Right lobe of liver (tissue), 6 donors: Measurements from ENCODE around the gene CDH4. TPM values are rescaled to one million over a fixed set of nuclear protein-coding genes. Genes with fewer than 3 reads are reported as not detected.

ENCODE experiments used
- ATAC-seq, 4 donors: fragments of 200-7000 bp; cut with Tn5 transposase; one replicate each; pipeline ENCODE4 v1.9.1; 2020; ENCODE audit warnings: mild to moderate bottlenecking in 4 of 4, moderate library complexity in 4 of 4
- DNase-seq, 3 donors: peaks; one replicate each; pipeline ENCODE4 v3.0.0-alpha.2; 2020
- H3K27ac ChIP-seq, 3 donors: fragments of 200-600 bp; one replicate each; pipeline ENCODE4 v1.8.0; 2022
- H3K27me3 ChIP-seq, 2 donors: fragments of 200-600 bp; one replicate each; pipeline ENCODE4 v1.8.0; 2022
- H3K36me3 ChIP-seq, 4 donors: fragments of 200-600 bp; sonication (generic) in 1 of 4; one replicate each; pipeline versions ENCODE4 v1.5.1 to v1.8.0; 2017 to 2022; ENCODE audit warnings: control low read depth in 1 of 4
- H3K4me1 ChIP-seq, 4 donors: fragments of 200-600 bp; sonication (generic) in 1 of 4; one replicate each; pipeline versions ENCODE4 v1.5.1 to v1.8.0; 2017 to 2022; ENCODE audit warnings: control low read depth in 1 of 4
- H3K4me3 ChIP-seq, 3 donors: fragments of 200-600 bp; one replicate each; pipeline ENCODE4 v1.8.0; 2022
- H3K9me3 ChIP-seq, 4 donors: fragments of 200-600 bp; sonication (generic) in 1 of 4; one replicate each; pipeline versions ENCODE4 v1.5.1 to v1.8.0; 2017 to 2022; ENCODE audit warnings: control low read depth in 1 of 4
- CTCF ChIP-seq, 4 donors: fragments of 200-600 bp in 3 of 4; fragments of 450-650 bp in 1 of 4; IDR thresholded peaks; one replicate each; pipeline versions ENCODE4 v1.5.1 to v1.8.0; 2016 to 2022; ENCODE audit warnings: antibody characterized with exemption in 4 of 4, mild to moderate bottlenecking in 2 of 4
- POLR2A ChIP-seq: fragments of 450-650 bp; IDR thresholded peaks from one replicate; pipeline ENCODE4 v1.6.1; 2017; ENCODE audit warnings: antibody characterized with exemption, mild to moderate bottlenecking
- WGBS: methylation state at CpG from one replicate; pipeline ENCODE4 v1.1.6; 2018; ENCODE audit warnings: low coverage, low lambda C conversion rate; ENCODE audit not compliant: insufficient coverage; ENCODE audit errors: missing lambda C conversion rate; 5-methylcytosine and 5-hydroxymethylcytosine counted together
- intact Hi-C, 2 donors: fragments of 100-400 bp; cut with DNase I; formaldehyde crosslinking; loops; one replicate each; pipeline versions ENCODE4 v1.11.2 to v1.14.1; 2022
- total RNA-seq, 6 experiments: library from RNA; depleted of rRNA in 2 of 6; stranded (reverse); fragments of >200 nt in 2 of 6; fragmentation: NEBNext Ultra II Directional in 3 of 6; extraction: Animal tissue kit (Norgen Biotek cat#: 25700) in 3 of 6; gene quantifications; one replicate each; pipeline versions ENCODE4 v1.1.0 to v1.2.4, GENCODE V29; 2016 to 2023
- donor health status: DM: no; HTN: yes; CAD: no.
- donor health status: DM: no; HTN: no; CAD: no.
- donor health status: DM: no; HTN: no; CAD: no.
- donor health status: DM: no; HTN: yes; CAD: no.
- donor health status: DM: no; HTN: yes; CAD: no.

CDH4 gene
- total RNA-seq, 6 experiments from 2014 or later = 0.02 to 0.14 (median 0.09) TPM; not detected in 3

GRCh38 chr20:61797971-61798411, 545.9 kb downstream of the CDH4 start:
- no peak for TF ChIP-seq CTCF (IDR thresholded peaks at IDR 0.05)
- no peak for TF ChIP-seq POLR2A
- H3K9me3 ChIP-seq = no peaks in the 10 kb centered on the region
- ATAC-seq = no peak
- no peaks in the 10 kb centered on the region for H3K36me3 ChIP-seq
- H3K4me1 ChIP-seq = no peaks in the 10 kb centered on the region
- H3K27ac ChIP-seq = no peak overlapping the region
- H3K4me3 ChIP-seq = no peak overlapping the region
- WGBS = 67% methylated on average over 9 of the region's 25 CpGs
- peak in 1 of 3 donors; percentile 40 for DNase-seq
- intact Hi-C loops = no loop called here
- no peaks in the 10 kb centered on the region for H3K27me3 ChIP-seq

GRCh38 chr20:61798632-61799031, 546.6 kb downstream of the CDH4 start:
- Histone ChIP-seq H3K36me3 (no peaks in the 10 kb centered on the region), H3K9me3 (no peaks in the 10 kb centered on the region), H3K27me3 (no peaks in the 10 kb centered on the region), H3K4me3 (no peak overlapping the region), H3K4me1 (no peaks in the 10 kb centered on the region), H3K27ac (no peak overlapping the region)
- WGBS = 86% methylated on average over 4 of the region's 16 CpGs
- ATAC-seq = no peak
- intact Hi-C loops = no loop called here
- DNase-seq = peak in 1 of 3 donors; percentile 49
- TF ChIP-seq CTCF (IDR thresholded peaks at IDR 0.05) (no peak), POLR2A (no peak)

- no peaks in the 10 kb centered on the region for H3K36me3 ChIP-seq
- no peak overlapping the region for H3K4me3 ChIP-seq
- TF ChIP-seq CTCF (IDR thresholded peaks at IDR 0.05) (no peak), POLR2A (no peak)
- H3K27me3 ChIP-seq = no peaks in the 10 kb centered on the region
- intact Hi-C loops = no loop called here
- ATAC-seq (no peak), DNase-seq (peak in 1 of 3 donors; percentile 31)
- no peaks in the 10 kb centered on the region for H3K4me1 ChIP-seq
- 85% methylated on average over 3 of the region's 14 CpGs for WGBS
- no peaks in the 10 kb centered on the region for H3K9me3 ChIP-seq
- H3K27ac ChIP-seq = no peak overlapping the region
Observed at GRCh38 chr20:61799394-61799923, 547.4 kb downstream of the CDH4 start.

- DNase-seq (no peak), ATAC-seq (no peak)
- 90% methylated on average over 2 of the region's 21 CpGs for WGBS
- no peak overlapping the region for H3K27ac ChIP-seq
- intact Hi-C loops = no loop called here
- H3K4me3 ChIP-seq = no peak overlapping the region
- no peaks in the 10 kb centered on the region for H3K27me3 ChIP-seq
- no peaks in the 10 kb centered on the region for H3K4me1 ChIP-seq
- no peaks in the 10 kb centered on the region for H3K36me3 ChIP-seq
- H3K9me3 ChIP-seq = no peaks in the 10 kb centered on the region
- TF ChIP-seq POLR2A (no peak), CTCF (IDR thresholded peaks at IDR 0.05) (no peak)
Observed at GRCh38 chr20:61799928-61800327, 547.9 kb downstream of the CDH4 start.
